Activated T-helper 17 cell treated with anti-CD3 and anti-CD28 coated beads, Interleukin-2, amount 50 U/mL, for 72 hours (primary cell): ENCODE results near the gene CUEDC2. TPM values are rescaled to one million over a fixed set of nuclear protein-coding genes. Genes with fewer than 3 reads are reported as not detected.

Experiments used
- ATAC-seq: fragments of 150-1000 bp; cut with Tn5 transposase; replicated peaks from 2 replicates; pipeline ENCODE4 v1.10.0; 2021; ENCODE audit warnings: mild to moderate bottlenecking, moderate library complexity
- H3K27ac Mint-ChIP-seq: one replicate; pipeline ENCODE4 v1.8.0; 2022; ENCODE audit warnings: mixed read lengths
- H3K27me3 Mint-ChIP-seq: one replicate; pipeline ENCODE4 v1.8.0; 2022; ENCODE audit warnings: mixed read lengths
- H3K36me3 Mint-ChIP-seq: one replicate; pipeline ENCODE4 v1.8.0; 2022; ENCODE audit warnings: low read depth, mild to moderate bottlenecking, mixed read lengths
- H3K4me1 Mint-ChIP-seq: one replicate; pipeline ENCODE4 v1.8.0; 2022; ENCODE audit warnings: mixed read lengths
- H3K4me3 Mint-ChIP-seq: one replicate; pipeline ENCODE4 v1.8.0; 2022; ENCODE audit warnings: mild to moderate bottlenecking, mixed read lengths
- H3K9me3 Mint-ChIP-seq: one replicate; pipeline ENCODE4 v1.8.0; 2022; ENCODE audit warnings: mixed read lengths
- total RNA-seq, 2 donors: library from RNA; stranded (reverse); gene quantifications; one replicate each; pipeline ENCODE4 v1.2.3, GENCODE V29; 2022

CUEDC2 gene
- total RNA-seq, 2 donors from 2014 or later = 53.3 to 58.5 TPM

DNA sequence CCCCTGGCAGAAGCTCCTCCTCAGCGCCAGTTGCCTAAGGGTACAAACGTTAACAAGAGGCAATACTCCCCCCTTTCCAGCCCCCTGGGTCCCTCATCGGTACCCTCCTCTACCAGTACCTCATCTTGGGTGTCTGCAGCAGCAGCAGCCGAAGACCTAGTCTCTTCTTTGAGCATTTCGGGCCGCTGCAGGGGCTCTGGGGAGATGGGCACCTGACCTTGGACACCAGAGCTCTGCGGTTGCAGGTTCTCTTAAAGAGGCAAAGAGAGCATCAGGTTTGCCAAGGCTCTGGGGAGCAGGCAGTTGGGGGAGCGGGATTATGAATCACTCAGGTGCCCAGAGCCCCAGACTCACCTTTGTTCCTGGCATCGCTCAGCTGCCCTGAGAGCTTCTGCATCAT, 8.2 kb downstream of the CUEDC2 start:
- peaks cover 18% of the 10 kb centered on the region for H3K4me1 Mint-ChIP-seq
- H3K27ac Mint-ChIP-seq = no peak overlapping the region
- H3K4me3 Mint-ChIP-seq = no peak overlapping the region
- peaks cover 16% of the 10 kb centered on the region for H3K36me3 Mint-ChIP-seq
- no peaks in the 10 kb centered on the region for H3K27me3 Mint-ChIP-seq
- ATAC-seq = no peak
- no peaks in the 10 kb centered on the region for H3K9me3 Mint-ChIP-seq

DNA sequence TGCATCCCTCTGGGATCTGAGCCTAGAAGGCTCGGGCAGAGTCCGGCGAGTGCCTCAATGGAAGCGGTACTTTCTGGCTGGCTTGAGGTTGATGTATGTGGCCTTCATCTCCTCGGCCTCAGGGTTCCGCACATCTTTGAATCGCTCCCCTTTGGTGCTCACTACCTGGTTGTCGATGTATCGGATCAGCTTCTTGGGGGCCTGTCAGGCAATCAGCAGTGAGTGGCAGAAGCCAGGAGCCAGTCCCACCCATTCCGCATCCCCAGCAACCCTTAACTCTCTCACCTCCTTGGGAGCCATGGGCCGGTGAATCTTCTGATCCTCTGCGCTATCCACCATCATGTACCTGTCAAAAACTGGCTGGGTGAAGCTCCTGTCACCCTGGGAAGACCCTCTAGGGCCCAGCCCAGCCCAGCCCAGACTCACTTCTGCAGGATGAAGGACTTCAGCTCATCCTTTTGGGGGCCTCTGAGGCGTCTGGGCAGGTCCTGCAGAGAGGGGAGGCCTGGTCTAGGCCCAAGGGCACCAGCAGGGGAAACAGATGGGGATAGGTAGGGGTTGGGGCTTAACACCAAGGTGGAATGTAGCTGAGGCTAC, 8.9 kb downstream of the CUEDC2 start:
- peaks cover 20% of the 10 kb centered on the region for H3K4me1 Mint-ChIP-seq
- no peak for ATAC-seq
- H3K4me3 Mint-ChIP-seq = peak overlapping the region; percentile 99
- H3K9me3 Mint-ChIP-seq = no peaks in the 10 kb centered on the region
- peak overlapping the region; percentile 41 for H3K27ac Mint-ChIP-seq
- H3K36me3 Mint-ChIP-seq = peaks cover 16% of the 10 kb centered on the region
- H3K27me3 Mint-ChIP-seq = no peaks in the 10 kb centered on the region

DNA sequence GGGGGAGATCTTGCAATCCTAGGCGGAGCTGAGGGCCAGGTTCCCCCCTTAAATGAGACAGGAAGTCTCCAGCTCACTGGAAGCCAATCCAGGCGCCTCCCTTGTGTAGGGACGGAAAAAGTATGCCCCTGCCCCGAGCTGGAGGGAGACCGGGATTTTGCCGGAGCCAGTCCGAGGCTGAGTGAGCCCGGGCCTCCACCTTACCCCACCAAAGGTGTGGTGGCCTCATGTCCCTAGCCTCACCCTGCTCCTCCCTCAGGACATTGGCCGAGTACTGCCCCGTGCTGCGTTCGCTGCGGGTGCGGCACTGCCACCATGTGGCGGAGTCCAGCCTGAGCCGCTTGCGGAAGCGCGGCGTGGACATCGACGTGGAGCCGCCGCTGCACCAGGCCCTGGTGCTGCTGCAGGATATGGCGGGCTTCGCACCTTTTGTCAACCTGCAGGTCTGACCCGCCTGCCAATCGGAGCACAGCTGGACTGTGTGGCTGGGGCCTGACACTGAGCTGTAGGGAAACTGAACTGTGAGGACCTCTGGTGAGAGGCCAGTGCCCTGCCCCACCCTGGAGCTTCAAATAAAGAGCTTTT, 9.7 kb downstream of the CUEDC2 start:
- peaks cover 16% of the 10 kb centered on the region for H3K36me3 Mint-ChIP-seq
- H3K4me3 Mint-ChIP-seq = peak overlapping the region; percentile 99
- peaks cover 18% of the 10 kb centered on the region for H3K4me1 Mint-ChIP-seq
- peak; percentile 36 for ATAC-seq
- peak overlapping the region; percentile 46 for H3K27ac Mint-ChIP-seq
- no peaks in the 10 kb centered on the region for H3K9me3 Mint-ChIP-seq
- peaks cover 5% of the 10 kb centered on the region for H3K27me3 Mint-ChIP-seq

DNA sequence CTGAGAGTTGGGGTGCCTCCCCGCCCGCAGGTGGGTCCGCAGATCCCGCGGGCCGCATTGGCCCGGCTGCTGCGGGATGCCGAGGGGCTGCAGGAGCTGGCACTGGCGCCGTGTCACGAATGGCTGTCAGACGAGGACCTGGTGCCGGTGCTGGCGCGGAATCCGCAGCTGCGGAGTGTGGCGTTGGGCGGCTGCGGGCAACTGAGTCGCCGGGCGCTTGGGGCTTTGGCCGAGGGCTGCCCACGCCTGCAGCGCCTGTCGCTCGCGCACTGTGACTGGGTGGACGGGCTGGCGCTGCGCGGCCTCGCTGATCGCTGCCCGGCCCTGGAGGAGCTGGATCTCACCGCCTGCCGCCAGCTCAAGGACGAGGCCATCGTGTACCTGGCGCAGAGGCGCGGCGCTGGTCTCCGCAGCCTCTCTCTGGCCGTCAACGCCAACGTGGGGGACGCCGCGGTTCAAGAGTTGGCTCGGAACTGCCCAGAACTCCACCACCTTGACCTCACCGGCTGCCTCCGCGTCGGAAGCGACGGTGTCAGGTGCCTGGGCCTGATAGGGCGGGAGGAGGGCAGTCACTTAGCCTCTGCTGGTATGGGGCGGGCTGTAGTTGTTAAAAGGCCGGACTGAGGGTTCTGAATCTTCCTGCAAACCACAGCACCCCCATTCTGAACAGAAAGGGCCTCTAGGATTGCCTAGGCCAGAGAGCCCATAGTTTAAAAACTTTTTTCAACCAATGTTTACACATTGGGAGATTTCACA, 10.4 kb downstream of the CUEDC2 start:
- Mint-ChIP-seq H3K27ac (peak overlapping the region; percentile 46), H3K4me3 (peak overlapping the region; percentile 99), H3K4me1 (peaks cover 11% of the 10 kb centered on the region), H3K9me3 (no peaks in the 10 kb centered on the region), H3K36me3 (peaks cover 16% of the 10 kb centered on the region), H3K27me3 (peaks cover 10% of the 10 kb centered on the region)
- peak; percentile 15 for ATAC-seq

DNA sequence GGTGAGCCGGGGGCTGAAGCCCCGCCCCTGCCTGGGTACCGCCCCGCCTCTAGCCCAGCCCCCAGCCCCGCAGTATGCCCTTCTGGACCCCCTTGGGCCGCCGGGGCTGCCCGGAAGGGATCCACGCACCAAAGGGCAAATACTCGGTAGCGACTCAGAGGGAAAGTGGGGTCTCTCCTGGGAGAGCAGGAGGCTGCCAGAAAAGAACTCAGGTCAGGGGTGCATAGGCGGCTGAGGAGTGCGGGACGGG, 10.9 kb downstream of the CUEDC2 start:
- peaks cover 6% of the 10 kb centered on the region for H3K4me1 Mint-ChIP-seq
- H3K9me3 Mint-ChIP-seq = no peaks in the 10 kb centered on the region
- H3K27ac Mint-ChIP-seq = no peak overlapping the region
- peaks cover 16% of the 10 kb centered on the region for H3K36me3 Mint-ChIP-seq
- H3K27me3 Mint-ChIP-seq = peaks cover 11% of the 10 kb centered on the region
- peak; percentile 1 for ATAC-seq
- H3K4me3 Mint-ChIP-seq = peak overlapping the region; percentile 99

DNA sequence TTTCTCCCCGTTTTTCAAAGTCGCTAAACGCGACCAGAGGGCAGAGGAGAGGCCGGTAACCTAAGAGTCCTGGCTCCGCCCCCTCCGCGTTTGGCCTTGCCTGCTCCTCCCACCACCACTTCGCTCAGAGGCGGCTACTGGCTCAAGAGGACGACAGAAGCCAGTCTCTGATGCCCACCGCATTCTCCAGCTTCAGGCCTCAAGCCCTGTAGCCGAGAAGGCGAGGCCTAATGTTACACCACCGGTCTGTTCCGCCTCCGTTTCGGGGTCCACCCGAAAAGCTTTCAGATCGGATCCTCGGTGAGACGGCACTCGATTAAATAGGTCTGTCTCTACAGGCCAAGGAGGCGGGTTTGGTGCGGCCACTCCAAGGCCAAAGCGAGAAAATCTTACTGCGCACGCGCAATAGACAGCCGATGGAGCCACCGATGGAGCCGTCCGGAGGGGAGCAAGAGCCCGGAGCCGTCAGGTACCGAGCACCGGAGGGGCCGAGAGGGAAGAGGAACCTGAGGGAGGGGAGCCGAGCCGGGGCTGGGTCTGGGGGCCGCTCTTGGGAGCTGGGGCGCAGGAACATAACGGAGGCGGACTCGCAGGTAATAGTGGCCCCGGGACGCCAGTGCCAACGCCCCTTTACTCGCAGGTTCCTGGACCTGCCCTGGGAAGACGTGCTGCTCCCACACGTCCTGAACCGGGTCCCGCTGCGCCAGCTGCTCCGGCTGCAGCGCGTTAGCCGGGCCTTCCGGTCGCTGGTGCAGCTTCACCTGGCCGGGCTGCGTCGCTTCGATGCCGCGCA, 11.5 kb downstream of the CUEDC2 start, which contains the start of gene FBXL15:
Gene FBXL15 (plus strand): TSS at position 123 of the 793 bp plus-strand sequence. CDS start 294 bp downstream, at position 417.
- Mint-ChIP-seq H3K27me3 (peaks cover 14% of the 10 kb centered on the region), H3K9me3 (no peaks in the 10 kb centered on the region), H3K4me3 (peak within 1 kb of the TSS; percentile 99), H3K4me1 (peaks cover 5% of the 10 kb centered on the region), H3K27ac (peak within 1 kb of the TSS; percentile 95), H3K36me3 (peaks cover 16% of the 10 kb centered on the region)
- peak; percentile 80 for ATAC-seq

DNA sequence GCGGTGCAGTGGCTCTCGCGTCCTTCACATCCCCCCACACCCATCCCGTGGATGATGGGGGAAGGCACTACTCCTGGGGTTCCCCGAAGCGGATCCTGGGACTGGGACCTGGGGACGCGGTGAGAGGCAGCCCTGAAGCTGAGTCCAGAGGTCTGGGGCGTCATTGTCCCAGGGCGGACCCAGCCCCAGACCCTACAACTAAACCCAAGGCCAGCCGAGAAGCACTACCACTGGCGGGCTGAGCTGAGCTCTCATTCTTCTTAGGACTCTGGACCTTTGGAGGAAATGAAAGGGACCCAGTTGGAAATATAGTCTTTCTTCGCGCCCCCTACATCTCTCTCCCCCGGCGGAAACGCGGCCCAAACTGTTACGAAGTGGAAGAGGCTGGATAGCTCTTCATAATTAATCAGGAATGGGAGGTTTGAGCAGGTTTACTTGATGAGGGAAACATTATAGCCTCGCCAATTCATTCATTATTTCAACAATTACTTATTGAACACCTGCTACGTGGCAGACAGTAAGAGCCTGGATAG, 12.1 kb downstream of the CUEDC2 start:
- Mint-ChIP-seq H3K36me3 (peaks cover 16% of the 10 kb centered on the region), H3K4me1 (peaks cover 5% of the 10 kb centered on the region), H3K9me3 (no peaks in the 10 kb centered on the region), H3K27me3 (peaks cover 19% of the 10 kb centered on the region), H3K4me3 (peak overlapping the region; percentile 99), H3K27ac (peak overlapping the region; percentile 95)
- ATAC-seq = no peak

DNA sequence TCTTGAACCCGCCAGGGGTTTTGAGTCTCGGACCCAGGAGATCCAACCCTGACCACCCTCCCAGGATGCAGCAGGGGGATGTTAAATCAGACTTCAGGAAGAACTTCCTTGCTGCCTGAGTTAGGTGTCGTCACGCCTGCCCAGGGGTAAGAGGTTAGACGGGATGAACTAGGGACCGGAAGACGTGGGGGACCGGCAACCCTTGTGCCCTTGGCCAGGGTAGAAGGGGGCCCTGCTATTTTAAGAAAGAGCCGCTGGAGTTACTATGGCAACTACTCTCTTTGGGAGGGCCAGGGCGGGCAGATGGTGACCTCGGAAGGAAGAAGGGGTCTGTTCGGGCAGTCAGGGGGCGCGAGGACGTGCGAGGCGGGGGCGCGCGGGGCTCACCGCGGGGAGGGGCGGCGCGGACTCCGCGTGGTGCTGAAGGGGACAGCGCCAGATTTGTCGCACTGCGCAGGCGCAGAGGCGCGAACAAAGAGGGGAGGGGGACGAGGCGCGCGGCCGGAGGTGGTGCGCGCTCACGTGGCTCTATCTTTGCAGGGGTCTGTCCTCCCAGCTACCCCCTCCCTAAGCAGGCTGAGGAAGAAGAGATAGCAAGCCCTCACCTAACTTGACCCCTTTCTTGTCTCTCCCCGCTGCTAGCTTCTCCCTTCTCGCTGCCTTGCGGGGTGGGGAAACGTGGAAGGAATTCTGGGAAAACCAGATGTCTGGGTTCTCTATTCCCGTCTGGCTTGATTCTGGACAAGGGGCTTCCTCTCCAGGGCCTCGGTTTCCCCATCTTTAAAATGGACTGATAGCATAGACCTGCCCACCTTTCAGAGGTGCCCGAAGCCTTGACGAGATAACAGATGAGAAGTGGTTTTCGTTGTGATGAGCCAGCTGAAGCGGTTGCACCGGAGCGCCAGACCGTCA, 12.8 kb downstream of the CUEDC2 start:
- no peak for ATAC-seq
- Mint-ChIP-seq H3K9me3 (no peaks in the 10 kb centered on the region), H3K36me3 (peaks cover 16% of the 10 kb centered on the region), H3K4me1 (peaks cover 5% of the 10 kb centered on the region), H3K27me3 (peaks cover 19% of the 10 kb centered on the region), H3K27ac (peak overlapping the region; percentile 95), H3K4me3 (peak overlapping the region; percentile 99)

DNA sequence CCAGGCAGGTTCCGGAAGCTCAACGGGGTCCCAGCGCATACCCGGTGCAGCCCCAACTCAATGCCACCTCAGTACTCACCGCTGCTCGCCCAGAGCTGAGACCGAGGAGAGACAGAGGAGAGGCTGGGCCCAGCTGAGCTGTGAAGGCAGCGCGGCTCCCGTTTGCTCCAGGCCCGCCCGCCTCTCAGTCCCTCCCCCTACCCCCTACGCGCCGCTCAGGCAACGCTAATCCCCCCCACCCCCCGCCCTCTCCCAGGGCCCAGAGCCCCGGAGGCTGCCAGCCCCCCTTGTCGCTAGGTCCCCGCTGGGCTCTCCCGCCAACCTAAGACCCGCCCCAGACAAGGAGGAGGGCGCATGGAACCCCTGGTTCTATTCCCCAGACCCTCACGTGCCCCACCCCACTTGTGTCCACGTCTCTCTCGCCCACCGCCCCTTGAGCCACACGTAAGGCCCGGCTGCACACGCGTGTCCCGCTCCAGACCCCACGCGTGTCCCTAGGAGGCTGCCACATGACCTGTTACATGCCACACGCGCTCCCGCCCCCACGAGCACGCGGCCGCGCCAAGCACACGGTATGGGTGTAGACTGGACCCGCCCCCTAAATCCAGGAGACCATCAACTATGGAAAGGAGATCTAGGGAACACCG, 13.6 kb downstream of the CUEDC2 start, which contains the start of gene PSD:
Gene PSD (minus strand): TSS at position 164 of the 647 bp plus-strand sequence. CDS start 1,747 bp downstream, outside the sequence.
- ATAC-seq = no peak
- H3K9me3 Mint-ChIP-seq = no peaks in the 10 kb centered on the region
- H3K4me1 Mint-ChIP-seq = peaks cover 5% of the 10 kb centered on the region
- peaks cover 22% of the 10 kb centered on the region for H3K27me3 Mint-ChIP-seq
- H3K27ac Mint-ChIP-seq = peak within 1 kb of the TSS; percentile 58
- peaks cover 15% of the 10 kb centered on the region for H3K36me3 Mint-ChIP-seq
- peak within 1 kb of the TSS; percentile 99 for H3K4me3 Mint-ChIP-seq

DNA sequence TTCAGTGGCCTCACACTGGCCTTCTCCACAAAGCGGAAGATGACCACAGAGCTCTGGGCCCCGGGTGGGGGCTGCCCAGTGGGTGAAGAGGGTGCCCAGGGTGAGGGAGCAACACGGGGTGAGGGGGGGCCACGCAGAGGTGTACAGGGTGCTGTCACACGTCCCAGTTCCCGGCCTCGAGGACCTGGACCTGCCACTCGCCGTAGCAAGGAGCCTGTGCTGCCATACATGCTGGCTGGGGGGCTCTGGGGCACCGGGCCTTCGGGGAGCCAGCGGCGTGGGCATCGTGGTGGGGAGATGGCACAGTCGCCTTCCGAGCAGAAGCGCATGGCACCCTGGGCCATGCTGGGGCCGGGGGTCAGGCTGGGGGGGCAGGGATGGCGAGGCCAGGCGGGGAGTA, 15.7 kb downstream of the CUEDC2 start:
- no peak for ATAC-seq
- Mint-ChIP-seq H3K36me3 (peaks cover 7% of the 10 kb centered on the region), H3K4me3 (no peak overlapping the region), H3K4me1 (peaks cover 5% of the 10 kb centered on the region), H3K9me3 (no peaks in the 10 kb centered on the region), H3K27me3 (peaks cover 22% of the 10 kb centered on the region), H3K27ac (no peak overlapping the region)

DNA sequence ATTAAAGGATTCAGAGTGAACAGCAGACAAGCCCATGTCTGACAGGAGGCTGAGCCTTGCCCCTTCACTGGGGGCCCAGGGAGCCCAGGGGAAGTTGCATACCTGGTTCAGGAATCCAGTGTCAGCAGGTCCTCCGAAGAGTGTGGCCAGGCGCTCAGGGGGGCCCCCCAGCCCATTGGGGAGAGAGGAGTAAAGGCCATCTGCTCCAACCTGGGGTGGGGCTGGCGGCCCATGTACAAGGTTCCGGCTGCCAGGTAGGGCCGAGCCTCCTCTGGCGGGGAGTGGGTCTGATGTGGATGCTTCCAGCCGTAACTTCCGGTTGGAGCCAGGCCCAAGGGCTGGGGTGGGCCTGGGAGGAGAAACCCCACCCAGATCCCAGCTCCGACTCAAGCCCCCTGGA, 16.1 kb downstream of the CUEDC2 start:
- peaks cover 24% of the 10 kb centered on the region for H3K27me3 Mint-ChIP-seq
- H3K4me1 Mint-ChIP-seq = peaks cover 6% of the 10 kb centered on the region
- H3K9me3 Mint-ChIP-seq = no peaks in the 10 kb centered on the region
- H3K4me3 Mint-ChIP-seq = no peak overlapping the region
- peaks cover 7% of the 10 kb centered on the region for H3K36me3 Mint-ChIP-seq
- H3K27ac Mint-ChIP-seq = no peak overlapping the region
- no peak for ATAC-seq

DNA sequence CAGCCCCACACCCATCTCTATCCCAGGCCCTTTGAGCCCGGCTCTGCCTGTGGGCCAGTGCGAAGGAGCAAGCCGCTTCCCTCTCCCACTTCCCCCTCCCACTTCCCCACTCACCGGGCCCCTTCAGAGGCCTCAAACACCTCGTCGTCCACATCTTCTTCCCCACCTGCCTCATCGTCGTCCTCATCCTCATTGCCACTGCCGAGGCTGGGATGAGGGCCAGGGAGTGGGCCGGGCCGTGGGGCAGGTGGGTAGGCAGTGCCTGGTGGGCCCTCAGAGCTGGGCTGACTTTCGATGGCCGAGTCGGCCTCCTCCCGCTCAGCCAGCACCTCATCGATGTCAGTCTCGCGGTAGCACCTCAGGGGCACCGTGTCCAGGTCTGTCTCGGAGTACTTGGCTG, 17.6 kb downstream of the CUEDC2 start:
- ATAC-seq = no peak
- no peak overlapping the region for H3K4me3 Mint-ChIP-seq
- H3K36me3 Mint-ChIP-seq = no peaks in the 10 kb centered on the region
- peaks cover 31% of the 10 kb centered on the region for H3K27me3 Mint-ChIP-seq
- peaks cover 12% of the 10 kb centered on the region for H3K4me1 Mint-ChIP-seq
- no peaks in the 10 kb centered on the region for H3K9me3 Mint-ChIP-seq
- no peak overlapping the region for H3K27ac Mint-ChIP-seq
